HG03159 (cell line): ENCODE data around the gene FAXDC2.

Experiments used
- ATAC-seq: cut with Tn5 transposase; IDR thresholded peaks from one replicate; pipeline ENCODE4 v1.9.1; 2021; ENCODE audit warnings: mild to moderate bottlenecking, moderate library complexity; ENCODE audit not compliant: unreplicated experiment

Gene FAXDC2

GRCh38 chr5:154850255-154851062 is at the start of gene FAXDC2:
TSS of gene FAXDC2 (minus strand) at chr5:154850603. CDS start at chr5:154838178, 12,425 bp downstream.
- no peak for ATAC-seq

DNA sequence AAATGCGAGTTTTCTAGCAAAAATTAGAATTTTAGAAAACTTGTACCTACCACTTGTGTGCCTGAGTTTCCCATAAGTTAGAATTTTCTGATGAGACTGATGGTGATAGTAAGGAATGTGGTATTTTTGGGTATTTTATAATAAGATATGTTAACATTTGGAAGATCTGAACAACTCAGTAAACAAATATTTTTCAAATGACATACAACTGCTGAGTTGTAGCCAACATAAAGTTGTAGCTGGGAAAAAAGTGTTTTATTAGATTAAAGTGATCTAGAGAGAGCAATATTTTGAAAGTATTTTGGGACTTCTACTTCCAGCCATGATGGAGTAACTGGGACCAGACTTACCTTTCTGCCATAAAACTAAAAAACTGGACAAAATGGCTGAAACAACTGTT is 49.7 kb upstream of the FAXDC2 start:
- ATAC-seq, result no peak

DNA sequence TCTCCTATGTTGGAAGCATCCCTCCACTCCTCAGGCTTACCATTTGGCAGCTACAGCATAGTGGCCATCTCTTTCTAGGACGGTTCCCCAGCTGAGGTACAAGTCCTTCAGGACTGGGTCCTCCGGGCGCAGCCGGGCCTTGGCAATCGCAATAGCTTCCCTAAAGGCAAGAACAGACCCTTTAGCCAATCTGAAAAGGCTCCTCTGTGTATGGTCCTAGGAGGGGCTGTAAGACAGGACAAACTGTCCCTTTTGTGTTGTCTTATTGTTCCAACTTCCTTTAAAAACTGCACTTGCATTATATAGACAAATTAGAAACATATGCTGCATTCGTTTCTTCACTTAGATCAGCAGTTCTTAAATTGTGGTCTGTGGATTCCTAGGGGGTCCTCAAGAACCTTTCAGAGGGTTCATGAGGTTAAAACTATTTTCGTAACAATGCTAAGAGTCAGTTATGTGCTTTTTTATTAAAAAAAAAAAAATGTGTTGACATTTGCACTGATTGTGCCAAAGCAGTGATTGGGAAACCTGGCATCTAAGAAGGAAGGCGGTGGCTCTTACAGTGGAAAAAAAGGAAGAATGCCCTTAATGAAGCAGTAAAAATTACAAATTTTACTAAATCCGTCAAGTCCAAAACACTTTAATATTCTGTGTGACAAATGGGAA is 48.9 kb upstream of the FAXDC2 start:
- ATAC-seq, result no peak

DNA sequence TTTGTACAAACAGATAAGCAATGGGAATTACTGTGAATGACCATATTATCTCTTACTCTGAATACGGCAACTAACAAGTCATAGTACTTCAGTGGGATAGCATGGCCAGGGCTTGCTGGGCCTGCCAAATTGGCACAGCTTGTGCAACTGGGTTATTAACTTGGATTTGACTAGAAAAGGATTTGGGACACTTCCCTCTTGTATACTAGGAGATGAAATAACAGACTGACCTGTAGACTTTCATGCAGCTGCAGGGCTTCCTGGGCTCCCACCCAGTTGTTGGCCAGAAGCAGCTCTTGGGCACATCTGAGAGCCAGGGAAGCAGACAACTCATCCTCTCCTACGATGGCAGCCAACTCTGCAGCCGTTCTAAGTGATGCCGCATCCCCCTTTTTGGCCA is 47.8 kb upstream of the FAXDC2 start:
- ATAC-seq, result no peak

DNA sequence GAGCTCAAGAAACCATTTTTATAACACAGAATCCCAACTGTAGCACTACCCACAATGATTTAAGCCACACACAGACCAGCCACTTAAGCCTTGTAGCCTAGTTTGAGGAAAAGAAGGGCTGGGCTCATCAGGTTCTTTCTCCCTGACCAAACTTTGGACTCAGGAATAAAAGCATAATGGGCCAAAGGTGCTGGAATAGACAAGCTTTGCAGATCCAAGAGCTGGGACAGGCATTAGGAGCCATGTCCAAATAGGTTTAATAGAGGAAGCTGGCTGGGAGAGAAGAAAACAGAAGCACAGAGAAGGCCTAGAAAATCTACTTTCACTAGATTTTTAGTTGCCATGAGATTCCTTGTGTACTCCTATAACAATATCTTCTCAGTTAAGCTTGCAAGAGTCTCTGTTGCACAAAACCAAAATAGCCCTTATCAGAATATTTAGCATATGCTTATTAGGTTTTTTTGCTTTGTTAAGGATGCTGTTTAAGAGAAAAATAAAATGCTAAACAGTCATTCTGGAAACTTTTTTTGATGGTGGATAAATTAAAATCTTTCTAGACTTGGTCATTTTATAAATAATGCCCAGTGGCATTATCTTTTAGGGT is 46.3 kb upstream of the FAXDC2 start:
- ATAC-seq, result no peak

GRCh38 chr5:154895606-154896561 is 45.5 kb upstream of the FAXDC2 start:
- no peak for ATAC-seq

- ATAC-seq, result no peak
Measured at GRCh38 chr5:154893381-154893780, 43.0 kb upstream of the FAXDC2 start.

- no peak for ATAC-seq
Measured at GRCh38 chr5:154892369-154892771, 42.0 kb upstream of the FAXDC2 start.

DNA sequence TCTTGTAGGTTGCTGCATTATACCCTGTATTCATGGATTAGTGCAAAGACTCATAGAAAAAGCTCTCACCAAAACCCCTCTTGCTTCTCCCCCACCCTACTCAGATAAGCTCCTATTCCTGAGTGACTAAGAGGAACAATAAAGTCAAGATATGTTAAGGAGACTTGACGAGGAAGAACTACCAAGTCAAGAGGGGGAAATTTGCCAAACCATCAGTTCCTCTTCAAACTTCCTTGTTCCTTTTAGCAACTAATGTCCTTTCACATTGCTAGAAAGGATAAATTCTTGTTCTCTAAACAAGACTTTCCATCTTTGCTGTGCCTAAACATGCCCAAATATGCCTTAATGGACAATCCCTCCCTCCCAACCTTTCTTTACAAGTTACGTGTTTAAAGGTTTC is 35.0 kb upstream of the FAXDC2 start:
- ATAC-seq, result no peak

GRCh38 chr5:154884424-154884823 is 34.0 kb upstream of the FAXDC2 start:
- ATAC-seq, result no peak

- no peak for ATAC-seq
Measured at GRCh38 chr5:154881986-154882385, 31.6 kb upstream of the FAXDC2 start.

GRCh38 chr5:154878642-154879335 is 28.4 kb upstream of the FAXDC2 start:
- no peak for ATAC-seq

DNA sequence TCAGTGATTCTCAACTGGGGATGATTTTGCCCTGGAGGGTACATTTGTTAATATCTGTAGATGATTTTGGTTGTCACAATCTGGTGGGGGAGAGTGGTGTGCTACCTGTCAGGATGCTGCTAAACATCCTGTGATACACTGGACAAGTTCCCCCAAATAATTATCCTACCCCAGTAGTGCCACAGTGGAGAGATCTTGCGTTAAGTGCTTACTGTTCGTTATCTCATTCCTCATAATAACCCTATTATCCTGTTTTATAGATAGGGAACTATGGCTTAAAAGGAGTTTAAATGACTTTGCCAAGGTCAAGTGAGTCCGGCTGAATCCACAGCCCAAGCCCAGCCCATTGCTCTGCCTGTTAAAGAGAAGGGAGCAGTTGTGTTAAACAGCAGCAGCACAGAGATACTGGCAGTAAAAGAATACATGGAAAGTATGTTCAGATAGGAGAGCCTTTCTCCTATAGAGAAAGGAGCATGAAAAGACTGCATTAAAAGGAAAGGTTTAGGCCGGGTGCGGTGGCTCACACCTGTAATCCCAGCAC is 23.5 kb upstream of the FAXDC2 start:
- no peak for ATAC-seq

- ATAC-seq, result no peak
Measured at GRCh38 chr5:154871734-154872133, 21.3 kb upstream of the FAXDC2 start.

DNA sequence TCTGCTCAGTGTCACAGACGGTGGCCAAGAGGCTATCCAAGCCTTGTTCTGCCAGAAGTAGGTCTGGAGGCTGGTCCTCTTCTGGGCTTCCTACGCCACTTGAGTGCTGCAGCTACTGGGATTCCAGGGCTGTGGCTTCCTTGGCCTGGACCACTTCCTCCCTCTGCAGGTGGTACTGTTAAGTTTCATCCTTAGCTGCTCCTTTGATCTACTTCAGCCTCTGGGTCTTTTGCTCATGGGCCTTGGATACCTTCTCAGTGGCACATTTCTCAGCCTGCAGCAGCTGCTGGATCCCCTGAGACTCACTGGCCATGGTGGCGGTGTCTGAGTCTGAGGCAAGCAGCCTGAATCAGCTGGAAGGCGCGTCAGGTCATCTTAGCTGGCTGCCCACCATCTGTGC is 18.3 kb upstream of the FAXDC2 start:
- no peak for ATAC-seq

DNA sequence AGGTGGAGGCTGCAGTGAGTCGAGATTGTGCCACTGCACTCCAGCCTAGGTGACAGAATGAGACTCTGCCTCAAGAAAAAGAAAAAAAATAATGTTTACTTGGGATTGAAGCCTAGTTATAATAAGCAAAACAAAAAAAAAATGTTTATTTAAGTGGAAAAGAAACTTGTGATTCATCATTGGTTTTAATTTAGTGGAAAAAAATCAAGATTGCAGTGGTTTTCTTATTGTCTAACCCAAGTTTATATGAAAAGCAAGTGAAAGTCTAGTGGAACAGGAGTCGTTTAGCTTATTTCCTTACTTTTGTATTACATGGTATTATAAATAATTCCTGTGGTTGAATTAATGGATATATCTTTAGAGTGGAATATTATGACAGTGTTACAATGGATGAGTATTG is 16.4 kb upstream of the FAXDC2 start:
- ATAC-seq, result no peak

DNA sequence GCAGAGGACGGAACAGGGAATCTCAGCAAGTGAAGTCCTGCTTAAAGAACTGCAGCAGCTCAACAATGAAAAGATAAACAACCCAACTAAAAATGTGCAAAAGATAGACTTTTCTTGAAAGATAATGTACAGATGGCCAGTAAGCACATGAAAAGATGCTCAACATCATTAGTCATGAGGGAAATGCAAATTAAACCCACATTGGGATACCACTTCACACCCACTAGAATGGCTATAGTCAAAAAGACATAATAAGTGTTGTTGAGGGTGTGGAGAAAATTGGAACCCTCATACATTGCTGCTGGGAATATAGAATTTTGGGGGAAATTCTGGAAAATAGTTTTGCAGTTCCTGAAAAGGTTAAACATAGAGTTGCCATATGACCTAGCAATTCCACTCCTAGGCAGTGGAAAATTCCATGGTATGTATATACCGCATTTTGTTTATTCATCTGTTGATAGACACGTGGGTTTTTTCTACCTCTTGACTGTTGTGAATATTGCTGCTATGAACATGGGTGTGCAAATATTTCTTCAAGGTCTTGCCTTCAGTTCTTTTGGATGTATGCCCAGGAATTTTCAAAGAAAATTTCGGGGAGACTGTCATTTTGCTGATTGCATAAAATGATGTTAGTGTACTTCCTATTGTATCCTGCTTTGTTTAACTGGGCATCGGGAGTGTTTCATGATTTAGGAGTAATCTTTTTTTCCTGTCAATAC is 15.2 kb upstream of the FAXDC2 start:
- no peak for ATAC-seq

GRCh38 chr5:154863291-154864080 is 13.1 kb upstream of the FAXDC2 start:
- ATAC-seq, result no peak

DNA sequence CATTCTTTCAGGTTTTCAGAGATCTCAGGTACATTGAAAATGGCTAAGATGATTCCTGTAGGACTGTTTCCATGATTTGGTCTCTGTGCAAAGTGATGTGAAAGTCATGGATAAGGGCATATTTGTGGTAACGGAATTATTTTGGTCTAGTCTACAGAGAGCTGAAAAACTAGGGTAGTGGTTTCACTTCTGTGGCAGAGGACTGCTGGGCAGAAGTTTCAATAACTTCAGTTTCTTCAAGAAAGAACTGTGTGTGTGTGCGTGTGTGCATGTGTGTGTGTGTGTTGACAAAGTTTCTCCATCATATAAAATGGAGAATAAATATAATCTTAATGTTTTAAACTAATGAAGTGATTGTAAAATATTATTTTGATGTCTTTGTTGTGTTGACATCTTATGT is 12.4 kb upstream of the FAXDC2 start:
- no peak for ATAC-seq
